GM21526 (cell line): ENCODE measurements around the gene NSUN2.
"Not testable (repeated sequence)": the region's sequence is repeated elsewhere in the genome, so short reads cannot be mapped to it uniquely, and the experiment has no call there.

Experiments
- ATAC-seq: cut with Tn5 transposase; IDR thresholded peaks from one replicate; pipeline ENCODE4 v1.9.1; 2021; ENCODE audit warnings: moderate library complexity; ENCODE audit not compliant: unreplicated experiment, low FRiP score

NSUN2 gene

GRCh38 chr5:6632888-6633468, at the start of gene NSUN2, which contains the start of gene SRD5A1:
Gene NSUN2 (minus strand): TSS chr5:6633044. CDS start chr5:6632979, 65 bp downstream.
Gene SRD5A1 (plus strand): TSS chr5:6633440. CDS start chr5:6633577, 137 bp downstream.
- peak; percentile 87 for ATAC-seq

GRCh38 chr5:6682239-6682638, 49.4 kb upstream of the NSUN2 start:
- no peak for ATAC-seq

GRCh38 chr5:6681682-6682081, 48.8 kb upstream of the NSUN2 start:
- ATAC-seq: no peak

- no peak for ATAC-seq
Measured at GRCh38 chr5:6680922-6681321, 48.1 kb upstream of the NSUN2 start.

GRCh38 chr5:6678385-6678784, 45.5 kb upstream of the NSUN2 start:
- ATAC-seq: no peak

- ATAC-seq: no peak
Measured at GRCh38 chr5:6676702-6677101, 43.9 kb upstream of the NSUN2 start.

GRCh38 chr5:6675784-6676491, 43.1 kb upstream of the NSUN2 start:
- ATAC-seq: no peak

GRCh38 chr5:6674886-6675285, 42.0 kb upstream of the NSUN2 start:
- no peak for ATAC-seq

GRCh38 chr5:6674421-6674820, 41.6 kb upstream of the NSUN2 start:
- ATAC-seq: no peak

GRCh38 chr5:6673963-6674362, 41.1 kb upstream of the NSUN2 start:
- ATAC-seq: no peak

- ATAC-seq: no peak
Measured at GRCh38 chr5:6673031-6673430, 40.2 kb upstream of the NSUN2 start.

- not testable (repeated sequence) for ATAC-seq
Measured at GRCh38 chr5:6668717-6669116, 35.9 kb upstream of the NSUN2 start.

- ATAC-seq: no peak
Measured at GRCh38 chr5:6667648-6668047, 34.8 kb upstream of the NSUN2 start.

- ATAC-seq: no peak
Measured at GRCh38 chr5:6666762-6667161, 33.9 kb upstream of the NSUN2 start.

- ATAC-seq: peak; percentile 54
Measured at GRCh38 chr5:6660688-6661087, 27.8 kb upstream of the NSUN2 start.

GRCh38 chr5:6659941-6660684, 27.3 kb upstream of the NSUN2 start:
- ATAC-seq: peak; percentile 92

- no peak for ATAC-seq
Measured at GRCh38 chr5:6656680-6657079, 23.8 kb upstream of the NSUN2 start.

- no peak for ATAC-seq
Measured at GRCh38 chr5:6655432-6655831, 22.6 kb upstream of the NSUN2 start.

- ATAC-seq: peak; percentile 88
Measured at GRCh38 chr5:6652025-6652424, 19.2 kb upstream of the NSUN2 start.

- no peak for ATAC-seq
Measured at GRCh38 chr5:6649681-6650080, 16.8 kb upstream of the NSUN2 start.

GRCh38 chr5:6649186-6649585, 16.3 kb upstream of the NSUN2 start:
- ATAC-seq: no peak
